ENCODE data around the gene PTPN14.
"Not testable (repeated sequence)": the region's sequence is repeated elsewhere in the genome, so short reads cannot be mapped to it uniquely, and the experiment has no call there.

PTPN14 gene

DNA sequence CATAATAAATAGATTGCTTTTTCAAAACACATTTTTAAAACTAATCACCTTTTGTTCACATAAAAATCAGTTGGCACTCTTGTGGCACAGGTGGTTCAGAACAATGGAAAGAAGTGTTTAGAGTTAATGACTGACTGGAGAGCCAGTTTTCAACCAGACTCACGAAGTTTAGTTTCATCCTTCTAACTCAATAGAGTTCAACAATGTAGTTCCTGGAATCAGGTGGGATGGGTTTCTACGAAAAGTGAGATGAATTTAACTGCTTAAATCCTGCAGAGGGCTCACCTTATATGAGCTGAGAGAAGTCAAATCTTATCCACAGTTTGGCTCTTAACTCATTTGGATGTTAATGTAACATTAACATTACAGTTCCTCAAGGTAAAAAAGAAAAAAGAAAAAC is 153.9 kb downstream of the PTPN14 start:
- no peak for DNase-seq (ENCODE audit: low spot score)

DNA sequence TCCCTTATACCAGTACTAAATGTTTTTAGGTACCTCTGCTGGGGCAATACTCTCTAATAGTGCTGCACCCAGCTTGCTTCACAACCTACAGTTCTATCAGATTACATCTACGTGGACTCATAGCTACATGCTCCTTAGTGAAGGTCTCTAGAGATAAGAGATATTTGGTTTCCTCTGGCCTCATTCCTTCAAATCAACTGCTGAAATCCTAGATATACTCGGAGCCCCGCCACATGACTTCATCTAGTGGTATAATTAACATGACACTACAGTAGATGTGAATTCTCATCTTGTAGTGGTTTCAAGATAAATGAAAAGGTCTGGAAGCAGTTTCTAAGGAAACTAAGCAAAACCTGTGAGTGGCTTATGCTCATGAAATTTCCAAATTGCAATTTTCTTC is 155.1 kb downstream of the PTPN14 start:
- no peak for DNase-seq (ENCODE audit: low spot score)

DNA sequence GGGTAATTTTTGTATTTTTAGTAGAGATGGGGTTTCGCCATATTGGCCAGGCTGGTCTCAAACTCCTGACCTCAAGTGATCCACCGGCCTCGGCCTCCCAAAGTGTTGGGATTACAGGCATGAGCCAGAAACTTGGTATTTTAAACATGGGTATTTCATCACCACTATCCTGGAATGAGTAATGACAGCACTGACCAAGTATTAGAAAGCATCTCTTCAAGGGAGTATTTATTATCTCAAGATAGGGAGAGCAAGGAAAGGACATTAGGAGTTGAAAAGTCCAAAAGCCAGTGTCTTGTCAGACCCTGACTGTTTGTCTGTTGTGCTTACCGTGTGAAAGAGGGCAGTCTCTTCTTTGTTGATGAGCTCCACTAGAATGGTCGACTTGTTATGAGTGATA is 156.8 kb downstream of the PTPN14 start:
- DNase-seq (ENCODE audit: low spot score), result not testable (repeated sequence)

DNA sequence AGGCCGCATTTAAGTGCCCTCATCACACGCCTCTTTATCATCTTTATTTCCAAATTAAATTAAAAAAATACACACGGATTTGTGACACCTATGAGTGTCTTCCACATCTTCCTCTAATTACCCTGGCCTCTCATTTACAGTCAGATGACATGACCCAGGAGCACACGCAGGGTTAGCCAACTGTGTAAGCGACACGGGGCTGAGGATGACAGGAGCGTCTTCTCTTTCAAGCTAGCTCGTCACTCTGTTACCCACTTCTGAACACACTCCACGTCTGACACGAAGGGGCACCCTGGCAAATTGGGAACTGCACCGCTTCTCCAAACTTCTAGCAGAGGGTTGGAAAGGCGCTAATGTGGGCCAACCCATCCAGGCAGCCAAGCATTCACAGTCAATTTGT is 158.3 kb downstream of the PTPN14 start:
- no peak for DNase-seq (ENCODE audit: low spot score)

DNA sequence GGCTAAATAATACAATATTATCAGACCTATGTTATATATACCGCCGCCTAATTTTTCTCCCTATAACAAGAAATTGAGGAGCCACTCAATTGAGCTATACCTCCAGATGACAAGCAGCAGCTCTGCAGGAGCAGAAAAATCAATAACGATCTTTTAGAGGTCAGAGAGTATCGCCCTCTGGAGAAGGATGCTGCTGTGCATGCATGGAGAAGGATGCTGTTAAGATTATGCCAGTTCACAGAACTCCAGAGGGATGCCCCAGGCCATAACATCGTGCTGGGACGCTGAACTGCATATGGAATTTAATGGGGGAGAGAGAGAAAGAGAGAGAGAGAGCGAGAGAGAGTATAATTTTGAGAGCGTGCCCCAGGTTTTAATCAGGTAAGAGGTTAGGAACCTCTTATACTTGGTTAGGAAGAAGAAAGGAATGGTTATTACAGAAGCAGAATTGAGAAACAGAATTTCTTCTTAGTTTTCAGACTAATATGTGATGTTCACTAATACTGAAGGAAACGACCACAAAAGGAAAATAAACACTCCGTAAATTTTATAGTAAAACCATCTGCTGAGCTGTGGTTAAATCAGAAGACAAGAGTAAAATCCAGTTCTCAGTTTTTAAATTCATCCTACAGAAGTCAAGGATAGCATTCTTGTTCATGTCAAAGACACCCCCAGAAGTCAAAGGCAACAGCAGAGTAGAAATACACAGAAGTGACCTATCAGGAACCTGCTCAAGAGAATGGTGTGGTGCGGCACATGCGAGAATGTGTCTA is 159.3 kb downstream of the PTPN14 start:
- no peak for DNase-seq (ENCODE audit: low spot score)

DNA sequence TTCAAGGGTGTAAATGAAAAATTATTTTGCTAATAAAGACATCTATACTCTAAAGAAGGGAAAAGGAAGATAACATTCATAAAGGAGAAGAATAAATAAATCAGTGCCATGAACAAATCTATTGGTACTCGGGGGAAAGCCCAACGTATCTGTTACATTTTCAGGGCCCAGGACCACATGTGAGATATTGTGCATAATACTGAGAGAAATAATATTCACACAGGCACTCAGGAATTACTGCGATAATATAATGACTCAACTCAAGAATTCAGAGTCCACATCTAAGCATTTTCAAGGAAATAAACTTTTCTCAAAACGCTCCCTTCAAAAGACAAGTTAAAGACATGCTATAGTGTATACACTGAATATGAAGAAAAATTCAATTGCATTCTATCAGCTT is 161.7 kb downstream of the PTPN14 start:
- DNase-seq (ENCODE audit: low spot score), result no peak

DNA sequence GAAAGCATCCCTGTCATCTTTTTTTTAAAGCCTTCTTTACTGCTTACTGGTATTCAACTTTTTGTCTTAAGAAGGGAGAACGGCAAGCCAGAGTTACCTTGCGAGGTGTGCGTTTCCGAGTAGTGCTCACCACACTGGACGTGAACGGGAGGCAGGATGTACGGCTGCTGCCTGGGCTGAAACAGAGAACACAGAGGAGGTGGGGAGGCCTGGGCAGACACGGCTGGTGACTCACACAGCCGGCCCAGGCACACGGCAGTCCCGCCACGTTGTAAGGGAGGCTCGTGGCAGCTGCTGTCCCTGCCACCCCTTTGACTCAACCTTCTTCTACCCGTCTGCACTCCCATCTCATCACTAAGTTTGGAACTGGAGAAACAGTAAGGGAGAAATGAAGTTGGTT is 164.7 kb downstream of the PTPN14 start:
- no peak for DNase-seq (ENCODE audit: low spot score)

DNA sequence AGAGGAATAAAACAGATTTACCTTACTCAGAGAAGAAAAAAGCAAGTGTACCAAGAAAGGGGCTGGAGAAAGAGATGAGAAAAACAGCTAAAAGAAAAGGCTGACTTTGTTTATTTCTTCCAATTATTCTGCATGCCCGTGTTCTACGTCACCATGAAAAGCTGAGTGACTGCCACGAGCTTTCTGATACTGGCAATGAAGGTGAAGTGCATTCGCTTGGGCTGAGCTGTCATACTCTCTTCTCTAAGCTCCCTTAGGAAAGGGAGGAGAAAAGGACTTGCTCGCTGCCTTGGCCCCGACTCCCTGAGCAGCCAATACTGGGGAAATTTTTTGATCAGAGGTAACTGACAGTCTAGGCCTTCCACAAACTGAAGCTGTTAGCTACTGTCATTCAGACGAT is 165.1 kb downstream of the PTPN14 start:
- no peak for DNase-seq (ENCODE audit: low spot score)

DNA sequence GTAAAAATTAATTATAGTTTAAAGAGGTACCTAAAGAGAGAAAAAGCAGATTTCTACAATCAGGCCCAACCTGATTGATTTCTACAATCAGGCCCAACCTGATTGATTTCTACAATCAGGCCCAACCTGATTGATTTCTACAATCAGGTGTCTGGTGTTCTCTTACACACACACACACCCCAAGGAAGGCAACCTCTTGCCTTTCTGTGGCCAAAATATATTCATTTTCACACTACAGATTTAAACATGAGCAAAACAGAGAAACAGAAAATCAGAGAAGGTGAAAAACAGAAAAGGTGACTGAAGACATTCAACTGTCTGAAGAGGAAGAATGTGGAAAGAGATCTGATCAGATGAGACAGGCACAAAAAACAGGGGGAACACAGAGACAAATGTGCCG is 166.0 kb downstream of the PTPN14 start:
- no peak for DNase-seq (ENCODE audit: low spot score)

DNA sequence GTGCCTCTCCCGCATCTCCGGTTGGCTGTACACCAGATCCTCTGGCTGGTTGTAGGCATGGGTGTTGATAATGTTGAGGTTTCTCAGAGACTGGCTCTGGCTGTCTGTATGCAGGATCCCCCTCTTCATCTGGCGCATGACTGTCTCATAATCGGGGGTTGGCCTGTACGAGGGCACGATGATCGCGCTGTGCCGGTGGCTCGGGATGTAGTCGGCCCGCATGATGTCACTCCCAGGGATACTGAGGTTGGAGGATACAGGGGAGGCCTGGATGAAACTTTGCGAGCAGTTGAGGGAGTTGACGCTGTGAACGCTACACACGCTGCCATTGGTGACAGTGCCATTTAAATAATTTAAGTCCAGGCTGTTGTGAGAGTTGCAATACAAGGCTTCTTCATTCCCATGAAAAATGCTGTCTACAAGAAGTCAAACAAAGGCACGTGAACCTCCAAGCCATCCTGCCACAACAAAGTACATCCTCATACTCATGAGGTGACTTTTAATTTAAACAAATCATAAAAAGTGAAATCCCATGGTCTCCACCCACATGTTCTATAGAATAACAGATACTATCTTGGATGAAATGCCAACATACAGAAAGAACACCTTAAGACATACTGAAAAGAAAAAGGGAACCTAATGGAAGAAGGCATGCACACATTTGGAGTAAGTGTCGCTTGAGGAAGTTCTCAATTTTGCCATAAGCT is 166.9 kb downstream of the PTPN14 start:
- DNase-seq (ENCODE audit: low spot score), result no peak

DNA sequence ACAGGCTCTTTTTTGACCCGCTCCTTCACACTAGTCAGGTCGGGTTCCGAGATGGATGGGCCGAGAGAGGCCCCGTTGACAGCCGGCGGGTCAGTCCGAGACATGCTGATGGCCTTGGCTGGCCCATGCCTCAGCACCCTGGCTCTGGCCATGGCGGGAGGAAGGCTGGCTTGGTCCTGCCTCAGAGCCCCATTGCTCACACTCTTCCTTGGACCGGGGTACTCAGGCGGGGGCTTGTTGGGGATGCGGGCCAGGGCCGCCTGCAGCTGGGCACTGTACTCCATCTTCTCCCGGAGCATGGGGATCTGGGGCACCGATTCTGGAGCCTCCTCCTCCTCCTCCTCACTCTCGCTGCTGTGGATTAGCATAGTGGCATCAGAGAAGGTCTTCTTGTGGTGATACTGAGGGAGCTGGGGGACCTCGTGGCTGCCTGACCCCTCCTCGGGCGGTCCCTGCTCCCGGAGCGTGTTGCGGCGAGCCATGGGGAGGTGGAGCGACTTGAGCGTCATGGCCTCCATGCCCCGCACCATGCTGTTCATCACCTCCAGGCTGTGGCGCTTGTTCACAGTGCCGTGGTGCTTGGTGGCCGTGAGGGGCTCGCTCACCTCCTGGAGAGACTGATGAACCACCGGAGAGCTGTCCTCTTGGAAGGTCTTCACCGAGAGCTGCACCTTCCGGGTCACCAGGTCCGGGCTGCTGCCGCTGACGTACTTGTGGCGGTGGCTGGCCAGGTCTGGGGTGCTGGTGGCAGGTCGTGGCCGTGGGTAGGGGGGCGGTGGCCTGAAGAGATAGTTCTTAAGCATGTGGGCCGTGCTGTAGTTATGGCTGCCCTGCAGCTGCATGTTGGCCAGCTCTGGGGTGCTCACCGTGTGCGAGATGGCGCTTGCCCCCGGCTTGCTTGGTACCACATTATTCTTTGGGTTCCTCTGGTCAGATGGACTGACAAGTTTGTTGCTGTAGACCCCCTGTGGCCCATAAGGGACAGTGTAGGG is 167.7 kb downstream of the PTPN14 start:
- no peak for DNase-seq (ENCODE audit: low spot score)

DNA sequence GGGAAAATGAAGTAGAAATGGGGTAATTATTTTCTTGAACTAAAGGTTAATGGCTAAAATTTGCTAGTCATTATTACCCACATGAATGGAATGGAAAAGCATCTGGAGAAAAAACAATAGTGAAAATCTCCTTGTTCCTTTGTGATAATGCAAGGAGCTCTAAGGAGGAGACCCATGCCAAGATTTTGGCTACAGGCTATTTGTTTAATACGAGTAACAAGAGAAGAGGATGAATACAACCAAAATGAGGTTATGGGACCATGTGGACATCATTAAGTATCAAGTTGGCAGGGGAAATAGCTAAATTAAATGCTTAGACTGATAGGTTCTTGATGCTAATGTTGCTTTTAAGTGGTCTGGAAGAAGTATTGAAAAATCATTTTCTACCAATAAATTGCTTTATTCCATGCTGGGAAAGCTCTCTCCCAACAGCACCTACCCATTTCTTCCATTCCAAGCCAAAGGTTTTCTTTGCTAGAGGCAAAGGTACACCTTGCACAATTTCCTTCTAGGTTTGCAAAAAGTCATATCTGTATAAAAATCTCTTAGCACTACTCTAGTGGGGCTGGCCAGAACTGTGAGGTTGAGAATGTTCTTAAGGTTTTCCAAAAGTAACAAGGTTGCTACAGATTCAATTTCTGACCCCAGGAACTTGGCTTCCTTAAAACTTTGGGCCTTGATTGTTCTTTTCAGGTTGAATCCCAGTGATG is 170.3 kb downstream of the PTPN14 start:
- no peak for DNase-seq (ENCODE audit: low spot score)

DNA sequence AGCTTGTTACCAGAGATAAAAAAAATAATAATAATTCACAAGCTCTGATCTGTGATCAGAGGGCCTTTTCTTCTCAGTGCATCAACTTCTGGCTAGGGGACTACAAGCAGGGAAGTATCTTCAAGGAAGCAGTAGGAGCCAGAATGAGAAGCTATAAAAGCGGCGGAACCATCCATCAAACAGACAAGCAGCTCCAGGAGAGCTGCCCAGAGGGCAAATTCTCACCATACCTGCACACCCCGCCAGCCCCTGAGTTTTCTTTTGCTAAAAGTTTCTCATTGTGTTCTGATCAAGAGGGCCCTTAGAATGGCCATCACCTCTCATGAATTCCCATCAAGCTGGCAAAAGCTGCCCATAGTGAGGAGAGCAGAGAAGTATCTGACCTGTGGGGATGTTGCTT is 171.0 kb downstream of the PTPN14 start:
- DNase-seq (ENCODE audit: low spot score), result no peak

DNA sequence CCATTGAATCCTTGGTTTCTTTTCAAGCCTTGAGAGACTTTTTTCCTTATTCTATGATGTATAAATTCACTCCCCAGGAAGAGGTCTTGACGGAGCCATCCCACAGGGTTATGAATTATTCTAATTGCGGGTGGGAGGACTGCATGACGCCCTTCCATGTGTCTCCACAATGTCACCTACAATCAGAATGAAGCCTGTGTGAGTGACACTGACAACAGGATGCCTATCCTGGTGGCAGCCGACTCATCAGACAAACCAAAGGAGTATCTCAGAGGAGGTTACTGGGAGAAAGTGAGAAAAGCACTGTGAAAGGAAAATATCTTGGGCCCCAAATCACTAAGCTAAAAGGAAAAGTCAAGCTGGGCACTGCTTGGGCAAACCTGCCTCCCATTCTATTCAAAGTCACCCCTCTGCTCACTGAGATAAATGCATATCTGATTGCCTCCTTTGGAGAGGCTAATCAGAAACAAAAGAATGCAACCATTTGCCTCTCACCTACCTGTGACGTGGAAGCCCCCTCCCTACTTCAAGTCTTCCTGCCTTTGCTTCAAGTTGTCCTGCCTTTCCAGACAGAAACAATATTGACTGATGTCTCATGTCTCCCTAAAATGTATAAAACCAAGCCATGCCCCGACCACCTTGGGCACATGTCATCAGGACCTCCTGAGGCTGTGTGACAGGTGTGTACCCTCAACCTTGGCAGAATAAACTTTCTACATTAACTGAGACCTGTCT is 172.0 kb downstream of the PTPN14 start:
- DNase-seq (ENCODE audit: low spot score), result no peak

DNA sequence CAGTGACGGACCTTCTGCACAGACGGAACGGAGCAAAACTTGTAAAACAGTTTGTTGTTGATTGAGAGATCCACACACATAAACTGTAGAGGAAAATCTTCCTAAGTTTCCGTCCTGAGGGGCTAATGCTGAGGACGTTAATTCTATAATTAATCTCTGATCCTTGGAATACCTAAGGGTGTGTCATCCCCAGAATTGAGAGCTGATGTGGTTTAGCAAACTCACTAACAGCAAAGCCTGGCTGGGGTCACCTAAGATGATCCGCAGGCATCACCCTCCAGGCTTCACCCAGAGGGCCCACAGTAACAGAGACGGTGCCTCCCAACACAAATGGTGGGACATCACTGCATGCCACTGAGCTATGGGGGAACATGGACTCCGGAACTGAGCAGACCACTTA is 172.9 kb downstream of the PTPN14 start:
- no peak for DNase-seq (ENCODE audit: low spot score)

DNA sequence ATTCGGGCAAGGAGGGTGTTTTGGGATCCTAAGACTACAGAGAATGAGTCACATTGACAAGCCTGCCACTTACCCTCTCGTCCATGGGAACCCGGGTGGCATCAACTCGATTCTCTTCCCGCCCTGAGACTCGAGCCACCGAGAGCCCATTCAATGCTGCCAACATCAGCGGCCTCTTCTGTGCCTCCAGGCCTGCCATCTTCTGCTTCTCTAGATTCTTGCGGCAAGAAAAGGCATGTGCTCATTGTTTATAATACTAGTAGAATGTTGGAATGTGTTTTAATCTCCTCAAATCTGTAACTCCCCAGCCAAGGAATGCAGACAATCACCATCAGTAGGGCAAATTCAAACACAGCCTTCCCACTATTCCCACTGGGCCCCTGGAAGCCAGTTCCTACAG is 173.5 kb downstream of the PTPN14 start:
- DNase-seq (ENCODE audit: low spot score), result no peak

DNA sequence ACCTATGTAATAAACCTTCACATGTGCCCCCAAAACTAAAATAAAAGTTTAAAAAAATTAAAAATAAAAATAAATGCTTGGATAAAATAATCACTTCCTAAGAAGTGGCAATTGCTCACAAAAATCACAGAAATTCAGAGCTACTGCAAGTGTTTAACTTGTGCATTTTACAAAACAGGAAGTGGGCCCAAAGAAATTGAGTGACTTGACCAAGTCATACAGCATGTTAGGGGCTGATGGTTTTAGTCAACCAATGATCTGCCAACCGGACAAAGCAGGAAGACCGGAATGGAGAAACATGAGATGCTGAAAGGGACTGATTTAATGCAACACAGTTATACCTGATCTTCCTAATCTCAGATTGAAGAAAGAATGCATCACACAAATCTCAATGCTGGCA is 173.9 kb downstream of the PTPN14 start:
- no peak for DNase-seq (ENCODE audit: low spot score)

DNA sequence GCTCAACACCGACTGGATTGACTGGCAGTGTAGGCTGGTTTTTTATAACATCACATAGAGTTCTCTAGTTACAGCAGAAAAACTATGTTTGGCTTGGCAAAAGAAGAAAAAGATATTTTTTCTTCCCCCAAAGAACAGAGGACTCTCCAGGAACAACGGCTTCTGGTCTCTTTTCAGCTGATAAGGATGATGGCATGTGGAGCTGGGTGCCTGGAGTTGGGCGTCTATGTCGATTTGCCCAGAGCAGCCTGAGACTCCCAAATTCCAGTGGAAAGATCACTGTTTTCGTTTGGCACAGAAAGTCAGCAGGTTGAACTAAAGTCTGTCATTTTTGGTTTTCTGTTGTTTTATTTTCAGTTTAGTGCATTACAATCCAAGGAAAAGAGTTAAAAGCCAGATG is 179.3 kb downstream of the PTPN14 start:
- no peak for DNase-seq (ENCODE audit: low spot score)

DNA sequence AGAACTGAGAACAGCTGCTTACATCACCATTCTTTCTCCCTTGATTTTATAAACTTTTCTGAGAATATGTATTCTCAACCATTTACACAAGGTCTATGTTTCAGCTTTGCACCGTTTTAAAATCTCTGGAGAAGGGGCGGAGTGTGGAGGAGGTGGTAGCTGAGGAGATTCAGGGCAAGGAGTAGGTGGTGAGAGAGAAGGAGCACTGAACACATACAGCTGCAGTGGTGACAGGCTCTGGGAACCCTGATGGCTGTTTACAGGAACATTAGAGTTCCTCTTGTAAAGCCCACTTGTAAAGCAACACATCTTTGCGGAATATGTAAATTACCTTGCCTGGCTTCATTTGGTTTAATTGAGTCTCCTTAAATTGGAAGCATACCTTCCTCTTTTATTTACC is 180.8 kb downstream of the PTPN14 start:
- DNase-seq (ENCODE audit: low spot score), result no peak

DNA sequence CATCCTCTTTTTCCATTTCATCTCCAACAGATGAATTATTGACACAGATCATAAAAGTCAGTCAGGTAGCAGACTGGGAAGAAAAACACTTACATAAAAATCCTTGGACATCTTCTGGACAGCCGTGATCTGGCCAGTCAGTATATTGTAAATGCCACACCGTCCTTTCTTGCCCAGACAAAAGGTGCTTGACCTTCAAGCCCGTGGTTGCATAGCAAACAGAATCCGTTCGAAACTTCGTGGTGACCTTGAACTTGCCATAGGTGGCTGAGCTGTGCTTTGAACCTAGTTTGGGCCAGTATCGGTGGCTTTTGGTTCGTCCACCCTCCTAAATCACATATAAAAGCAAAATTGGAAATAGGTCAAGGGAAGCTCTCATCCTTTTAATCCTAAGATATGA is 182.0 kb downstream of the PTPN14 start:
- DNase-seq (ENCODE audit: low spot score), result no peak

DNA sequence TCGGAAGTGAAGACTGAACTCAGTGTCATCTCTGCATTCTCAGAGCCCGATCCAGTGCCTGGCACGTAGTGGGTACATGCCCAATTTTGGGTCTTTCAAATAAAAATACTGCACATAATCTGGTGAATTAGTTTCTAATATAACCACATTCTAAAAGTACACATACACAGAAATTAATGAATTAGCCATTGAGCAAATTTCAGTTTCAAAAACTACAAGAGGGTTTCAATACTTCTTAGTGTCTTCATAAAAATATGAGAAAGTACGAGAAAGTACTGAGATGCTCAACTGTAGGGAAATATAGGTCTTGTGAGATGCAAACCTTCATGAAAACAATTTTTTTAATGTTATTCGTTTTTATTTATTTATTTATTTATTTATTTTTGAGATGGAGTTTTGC is 183.6 kb downstream of the PTPN14 start:
- no peak for DNase-seq (ENCODE audit: low spot score)

All from COLO829 (cell line).